DMS153 treated with DMSO at 0.1 percent for 48 hours (cell line): ENCODE data around the gene EDN1.

ENCODE experiments used
- DNase-seq: peaks from one replicate; lab custom pipeline; 2025; ENCODE audit not compliant: unreplicated experiment; lab: John Stamatoyannopoulos, UW

The EDN1 gene

GRCh38 chr6:12344961-12345693 is 55.0 kb downstream of the EDN1 start:
- DNase-seq: no peak

- DNase-seq: no peak
Measured at GRCh38 chr6:12345694-12346058, 55.5 kb downstream of the EDN1 start.
